Hematopoietic multipotent progenitor cell treated with erythropoietin and hydrocortisone succinate and interleukin-3 and kit ligand, for 15 days (in vitro differentiated cells): ENCODE results near the gene SLC25A47.
"Not testable (repeated sequence)": the region's sequence is repeated elsewhere in the genome, so short reads cannot be mapped to it uniquely, and the experiment has no call there.

Experiments
- DNase-seq: peaks from one replicate; pipeline ENCODE4 v3.0.0-alpha.2; 2015; ENCODE audit warnings: low spot score

Gene SLC25A47

GRCh38 chr14:100305324-100306100 is 17.6 kb upstream of the SLC25A47 start:
- DNase-seq = no peak

GRCh38 chr14:100306101-100306997 is 16.8 kb upstream of the SLC25A47 start, which contains the start of gene SLC25A29:
TSS of gene SLC25A29 (minus strand) at chr14:100306444. CDS start at chr14:100306232, 212 bp downstream.
- DNase-seq = peak; percentile 54

GRCh38 chr14:100306998-100307765 is 16.0 kb upstream of the SLC25A47 start:
- no peak for DNase-seq

- no peak for DNase-seq
Observed at GRCh38 chr14:100307766-100308426, 15.2 kb upstream of the SLC25A47 start.

GRCh38 chr14:100308427-100308792 is 14.7 kb upstream of the SLC25A47 start:
- not testable (repeated sequence) for DNase-seq

- no peak for DNase-seq
Observed at GRCh38 chr14:100309028-100309737, 14.0 kb upstream of the SLC25A47 start.

GRCh38 chr14:100312110-100312876 is 10.8 kb upstream of the SLC25A47 start:
- DNase-seq = not testable (repeated sequence)

GRCh38 chr14:100312877-100313400 is 10.2 kb upstream of the SLC25A47 start:
- no peak for DNase-seq

GRCh38 chr14:100313464-100314230 is 9.5 kb upstream of the SLC25A47 start:
- no peak for DNase-seq

GRCh38 chr14:100314724-100315123 is 8.4 kb upstream of the SLC25A47 start:
- no peak for DNase-seq

GRCh38 chr14:100317389-100317788 is 5.8 kb upstream of the SLC25A47 start:
- no peak for DNase-seq

- DNase-seq = peak; percentile 42
Observed at GRCh38 chr14:100317912-100318808, 5.0 kb upstream of the SLC25A47 start.

GRCh38 chr14:100320157-100320856 is 2.8 kb upstream of the SLC25A47 start:
- no peak for DNase-seq

GRCh38 chr14:100321473-100322137 is 1.5 kb upstream of the SLC25A47 start:
- no peak for DNase-seq

- no peak for DNase-seq
Observed at GRCh38 chr14:100322138-100322957, 791 bp upstream of the SLC25A47 start.

GRCh38 chr14:100323942-100324307 is 786 bp downstream of the SLC25A47 start:
- DNase-seq = no peak
